HEK293 (cell line): ENCODE measurements around the gene BAIAP3.

Experiments
- CTCF ChIA-PET: fragments of 350-600 bp; formaldehyde crosslinking; extraction: SDS; loops from one replicate; lab custom pipeline; 2021; ENCODE audit warnings: antibody characterized with exemption; lab: Yijun Ruan, JAX
- POLR2A ChIA-PET: fragments of 300-600 bp; formaldehyde crosslinking; extraction: SDS; loops from one replicate; lab custom pipeline; 2020; ENCODE audit warnings: antibody characterized with exemption, inconsistent platforms; lab: Yijun Ruan, JAX
- H3K27ac ChIP-seq: fragments of 200-500 bp; sonication (Bioruptor generic); 2 replicates; pipeline ENCODE4 v1.5.1; 2014; ENCODE audit warnings: low read depth, low read length, control low read depth, inconsistent platforms; ENCODE audit errors: extremely low read depth
- H3K36me3 ChIP-seq, 2 experiments: fragments of 200-500 bp in 1 of 2; sonication (Bioruptor generic) in 1 of 2; 1 replicate in 1 of 2; 2 replicates in 1 of 2; pipeline ENCODE4 v1.5.1; 2014 to 2017; ENCODE audit warnings: inconsistent platforms in 2 of 2, low read length in 2 of 2; ENCODE audit not compliant: control insufficient read depth in 2 of 2, insufficient read depth in 1 of 2
- H3K4me1 ChIP-seq: fragments of 200-500 bp; sonication (Bioruptor generic); 2 replicates; pipeline ENCODE4 v1.5.1; 2014; ENCODE audit warnings: mild to moderate bottlenecking, low read length, inconsistent platforms; ENCODE audit not compliant: control insufficient read depth, insufficient read depth
- H3K4me3 ChIP-seq: 2 replicates; pipeline ENCODE4 v1.5.1; 2011; ENCODE audit warnings: low read depth, mild to moderate bottlenecking, control low read depth, low read length, moderate library complexity
- H3K9me3 ChIP-seq: fragments of 200-500 bp; sonication (Bioruptor generic); 2 replicates; pipeline ENCODE4 v1.5.1; 2014; ENCODE audit warnings: low read depth, low read length, inconsistent platforms; ENCODE audit not compliant: control insufficient read depth, insufficient read depth
- OVOL3 ChIP-seq: fragments of 450-650 bp; formaldehyde crosslinking; IDR thresholded peaks from 2 replicates; pipeline ENCODE4 v1.5.1; 2016; ENCODE audit warnings: missing biosample characterization, missing genetic modification characterization
- SCRT1 ChIP-seq: fragments of 450-650 bp; formaldehyde crosslinking; IDR thresholded peaks from 2 replicates; pipeline ENCODE4 v1.5.1; 2016; ENCODE audit warnings: missing biosample characterization, missing genetic modification characterization, borderline replicate concordance
- SCRT2 ChIP-seq: fragments of 450-650 bp; formaldehyde crosslinking; IDR thresholded peaks from 2 replicates; pipeline ENCODE4 v1.5.1; 2016; ENCODE audit warnings: missing biosample characterization, missing genetic modification characterization
- SP2 ChIP-seq: fragments of 450-650 bp; formaldehyde crosslinking; IDR thresholded peaks from 2 replicates; pipeline ENCODE4 v1.5.1; 2016; ENCODE audit warnings: missing biosample characterization, missing genetic modification characterization
- SP7 ChIP-seq: fragments of 450-650 bp; formaldehyde crosslinking; IDR thresholded peaks from 2 replicates; pipeline ENCODE4 v1.5.1; 2016; ENCODE audit warnings: missing biosample characterization, missing genetic modification characterization
- TCF7L2 ChIP-seq: IDR thresholded peaks from 2 replicates; pipeline ENCODE4 v1.6.1; 2011; ENCODE audit warnings: low read depth, mild to moderate bottlenecking, inconsistent platforms, low read length, moderate library complexity, borderline replicate concordance
- ZBTB1 ChIP-seq: fragments of 450-650 bp; formaldehyde crosslinking; IDR thresholded peaks from 2 replicates; pipeline ENCODE4 v1.5.1; 2016; ENCODE audit warnings: missing biosample characterization, missing genetic modification characterization
- ZBTB44 ChIP-seq: fragments of 450-650 bp; IDR thresholded peaks from 2 replicates; pipeline ENCODE4 v1.5.1; 2018; ENCODE audit warnings: missing biosample characterization, mild to moderate bottlenecking, missing genetic modification characterization
- ZEB2 ChIP-seq: fragments of 450-650 bp; formaldehyde crosslinking; IDR thresholded peaks from 2 replicates; pipeline ENCODE4 v1.5.1; 2016; ENCODE audit warnings: missing biosample characterization, missing genetic modification characterization
- ZFP3 ChIP-seq: fragments of 450-650 bp; formaldehyde crosslinking; IDR thresholded peaks from 2 replicates; pipeline ENCODE4 v1.5.1; 2016; ENCODE audit warnings: low read depth, missing biosample characterization, missing genetic modification characterization
- ZNF157 ChIP-seq: fragments of 450-650 bp; formaldehyde crosslinking; IDR thresholded peaks from 2 replicates; pipeline ENCODE4 v1.5.1; 2016; ENCODE audit warnings: missing biosample characterization, missing genetic modification characterization
- ZNF248 ChIP-seq: fragments of 450-650 bp; formaldehyde crosslinking; IDR thresholded peaks from 2 replicates; pipeline ENCODE4 v1.5.1; 2017; ENCODE audit warnings: missing biosample characterization, missing genetic modification characterization
- ZNF292 ChIP-seq: fragments of 450-650 bp; formaldehyde crosslinking; IDR thresholded peaks from 2 replicates; pipeline ENCODE4 v1.5.1; 2016; ENCODE audit warnings: low read depth, missing biosample characterization, missing genetic modification characterization, borderline replicate concordance
- ZNF404 ChIP-seq: fragments of 450-650 bp; formaldehyde crosslinking; IDR thresholded peaks from 2 replicates; pipeline ENCODE4 v1.5.1; 2017; ENCODE audit warnings: missing biosample characterization, missing genetic modification characterization
- ZNF514 ChIP-seq: fragments of 450-650 bp; formaldehyde crosslinking; IDR thresholded peaks from 2 replicates; pipeline ENCODE4 v1.5.1; 2016; ENCODE audit warnings: missing biosample characterization, missing genetic modification characterization
- ZNF530 ChIP-seq: fragments of 450-650 bp; formaldehyde crosslinking; IDR thresholded peaks from 2 replicates; pipeline ENCODE4 v1.5.1; 2016; ENCODE audit warnings: low read depth, missing biosample characterization, missing genetic modification characterization
- ZNF600 ChIP-seq: fragments of 450-650 bp; formaldehyde crosslinking; IDR thresholded peaks from 2 replicates; pipeline ENCODE4 v1.5.1; 2016; ENCODE audit warnings: missing biosample characterization, missing genetic modification characterization
- ZNF623 ChIP-seq: fragments of 450-650 bp; formaldehyde crosslinking; IDR thresholded peaks from 2 replicates; pipeline ENCODE4 v1.5.1; 2016; ENCODE audit warnings: missing biosample characterization, missing genetic modification characterization
- ZNF626 ChIP-seq: fragments of 450-650 bp; sonication (Bioruptor Pico); formaldehyde crosslinking; IDR thresholded peaks from 2 replicates; pipeline ENCODE4 v1.5.1; 2018; ENCODE audit warnings: missing biosample characterization, missing genetic modification characterization, inconsistent platforms
- ZNF677 ChIP-seq: fragments of 450-650 bp; IDR thresholded peaks from 2 replicates; pipeline ENCODE4 v1.5.0; 2018; ENCODE audit warnings: missing biosample characterization, mild to moderate bottlenecking, missing genetic modification characterization, moderate library complexity
- ZNF768 ChIP-seq: fragments of 450-650 bp; formaldehyde crosslinking; IDR thresholded peaks from 2 replicates; pipeline ENCODE4 v1.5.1; 2018; ENCODE audit warnings: missing biosample characterization, mild to moderate bottlenecking, missing genetic modification characterization
- ZNF777 ChIP-seq: fragments of 450-650 bp; formaldehyde crosslinking; IDR thresholded peaks from 2 replicates; pipeline ENCODE4 v1.5.1; 2017; ENCODE audit warnings: missing biosample characterization, missing genetic modification characterization, borderline replicate concordance
- ZNF792 ChIP-seq: fragments of 450-650 bp; formaldehyde crosslinking; IDR thresholded peaks from 2 replicates; pipeline ENCODE4 v1.5.1; 2016; ENCODE audit warnings: missing biosample characterization, missing genetic modification characterization

The BAIAP3 gene

GRCh38 chr16:1331712-1332617 is 1.5 kb upstream of the BAIAP3 start:
- TF ChIP-seq OVOL3 (tag by site-specific recombination) (no peak), ZBTB44 (tag by site-specific recombination) (0 out of 2 replicates have a peak, but pooled peaks have one; percentile 15), SCRT2 (tag by site-specific recombination) (peak; percentile 97), ZNF626 (tag by site-specific recombination) (no peak), SP2 (tag by site-specific recombination) (peak; percentile 18; the same call in 1 of the 2 replicates), ZNF248 (no peak), ZNF600 (tag by site-specific recombination) (peak; percentile 38; the same call in 1 of the 2 replicates), ZNF530 (tag by site-specific recombination) (no peak), ZNF514 (tag by site-specific recombination) (no peak), SCRT1 (tag by site-specific recombination) (peak; percentile 71; the same call in 1 of the 2 replicates)
- POLR2A ChIA-PET, result interaction anchor here (0.9 to 1.3 kb wide), 2 partner anchors 11 to 23 kb away, joined by 3 to 4 read pairs; no protein-coding TSS in a partner anchor
- Histone ChIP-seq H3K4me3 (no peak overlapping the region), H3K9me3 (no peaks in the 10 kb centered on the region), H3K27ac (no peak overlapping the region), H3K36me3 (no peaks in the 10 kb centered on the region), H3K4me1 (peaks cover 2% of the 10 kb centered on the region; the same call in 1 of the 2 replicates)
- CTCF ChIA-PET, result interaction anchor here (0.5 to 1.2 kb wide), 2 partner anchors 11 to 15 kb away, joined by 3 read pairs; no protein-coding TSS in a partner anchor

GRCh38 chr16:1332618-1333148 is 762 bp upstream of the BAIAP3 start:
- ChIA-PET POLR2A (interaction anchor here (1.3 to 1.4 kb wide), 2 partner anchors 10 to 24 kb away, joined by 3 to 9 read pairs; no protein-coding TSS in a partner anchor), CTCF (interaction anchor here (1.2 kb wide), 1 partner anchor 10 kb away, joined by 3 read pairs; no protein-coding TSS in a partner anchor)
- no peak for TF ChIP-seq ZNF777 (tag by site-specific recombination)
- no peak for TF ChIP-seq ZNF157 (tag by site-specific recombination)
- no peak for TF ChIP-seq ZNF792 (tag by site-specific recombination)
- no peak for TF ChIP-seq ZBTB1 (tag by site-specific recombination)
- no peak for TF ChIP-seq ZNF292 (tag by site-specific recombination)
- no peak for TF ChIP-seq ZNF404 (tag by site-specific recombination)
- no peak for TF ChIP-seq SP7
- TF ChIP-seq ZEB2 (tag by site-specific recombination), result no peak
- TF ChIP-seq ZNF623 (tag by site-specific recombination), result no peak
- no peak for TF ChIP-seq ZNF768 (tag by site-specific recombination)
- TF ChIP-seq ZNF677, result no peak
- TF ChIP-seq ZFP3 (tag by site-specific recombination), result no peak
- TF ChIP-seq TCF7L2, result no peak
- no peaks in the 10 kb centered on the region for H3K9me3 ChIP-seq
- H3K36me3 ChIP-seq, result no peaks in the 10 kb centered on the region
- peaks cover 2% of the 10 kb centered on the region; the same call in 1 of the 2 replicates for H3K4me1 ChIP-seq
- no peak overlapping the region for H3K27ac ChIP-seq
- no peak overlapping the region for H3K4me3 ChIP-seq
